Lower leg skin (tissue), 4 donors: ENCODE data around the gene CPSF4L. TPM values are rescaled to one million over a fixed set of nuclear protein-coding genes. Genes with fewer than 3 reads are reported as not detected.
"Not testable (repeated sequence)": the region's sequence is repeated elsewhere in the genome, so short reads cannot be mapped to it uniquely, and the experiment has no call there.

Experiments used
- DNase-seq, 2 donors: peaks; one replicate each; pipeline ENCODE4 v3.0.0-alpha.2; 2019; ENCODE audit warnings: low spot score in 2 of 2
- H3K4me3 ChIP-seq: fragments of 200-600 bp; sonication (generic); 2 replicates; pipeline ENCODE4 v1.5.1; 2017; ENCODE audit warnings: mild to moderate bottlenecking, low read depth; ENCODE audit not compliant: poor library complexity, severe bottlenecking
- POLR2A ChIP-seq, 2 donors: fragments of 450-650 bp; IDR thresholded peaks; one replicate each; pipeline ENCODE4 v1.6.1; 2016 to 2017; ENCODE audit warnings: antibody characterized with exemption in 2 of 2, mild to moderate bottlenecking in 1 of 2, moderate library complexity in 1 of 2
- WGBS, 2 donors: methylation state at CpG; one replicate each; pipeline ENCODE4 v1.1.5; 2018; 5-methylcytosine and 5-hydroxymethylcytosine counted together
- intact Hi-C: fragments of 100-400 bp; cut with DNase I; formaldehyde crosslinking; loops from one replicate; pipeline ENCODE4 v1.15.0; 2023; ENCODE audit warnings: low total_unique reads
- total RNA-seq, 4 donors: library from RNA; depleted of rRNA; stranded (reverse); fragments of >200 nt; gene quantifications; one replicate each; pipeline ENCODE4 v1.1.0, GENCODE V29; 2016
- TF ChIP-seq, protein P1 (sequence below), 3 donors: fragments of 450-650 bp; IDR thresholded peaks; one replicate each; pipeline ENCODE4 v1.5.1; 2016; ENCODE audit warnings: antibody characterized with exemption in 3 of 3, mild to moderate bottlenecking in 3 of 3, moderate library complexity in 2 of 3

CPSF4L gene, protein sequence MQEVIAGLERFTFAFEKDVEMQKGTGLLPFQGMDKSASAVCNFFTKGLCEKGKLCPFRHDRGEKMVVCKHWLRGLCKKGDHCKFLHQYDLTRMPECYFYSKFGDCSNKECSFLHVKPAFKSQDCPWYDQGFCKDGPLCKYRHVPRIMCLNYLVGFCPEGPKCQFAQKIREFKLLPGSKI
- total RNA-seq = not detected

DNA sequence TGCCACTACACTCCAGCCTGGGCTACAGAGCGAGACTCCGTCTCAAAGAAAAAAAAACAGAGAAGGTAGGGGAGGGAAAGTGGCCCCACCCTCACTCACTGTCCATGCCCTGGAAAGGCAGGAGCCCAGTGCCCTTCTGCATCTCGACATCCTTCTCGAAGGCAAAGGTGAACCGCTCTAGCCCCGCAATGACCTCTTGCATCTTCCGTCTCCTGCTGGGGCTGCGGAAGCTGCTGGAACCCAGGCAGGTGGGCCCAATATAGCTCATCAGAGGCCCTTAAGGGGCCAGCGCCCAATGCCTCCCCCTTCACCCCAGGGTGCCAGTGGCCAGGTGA lies at the start of gene CPSF4L:
CPSF4L (minus strand) TSS at position 264 of the 335 bp plus-strand sequence; CDS start at position 202, 62 bp downstream.
- no peak within 1 kb of the TSS for H3K4me3 ChIP-seq
- TF ChIP-seq POLR2A (IDR thresholded peaks at IDR 0.05) = no peak
- TF ChIP-seq, protein P1, sequence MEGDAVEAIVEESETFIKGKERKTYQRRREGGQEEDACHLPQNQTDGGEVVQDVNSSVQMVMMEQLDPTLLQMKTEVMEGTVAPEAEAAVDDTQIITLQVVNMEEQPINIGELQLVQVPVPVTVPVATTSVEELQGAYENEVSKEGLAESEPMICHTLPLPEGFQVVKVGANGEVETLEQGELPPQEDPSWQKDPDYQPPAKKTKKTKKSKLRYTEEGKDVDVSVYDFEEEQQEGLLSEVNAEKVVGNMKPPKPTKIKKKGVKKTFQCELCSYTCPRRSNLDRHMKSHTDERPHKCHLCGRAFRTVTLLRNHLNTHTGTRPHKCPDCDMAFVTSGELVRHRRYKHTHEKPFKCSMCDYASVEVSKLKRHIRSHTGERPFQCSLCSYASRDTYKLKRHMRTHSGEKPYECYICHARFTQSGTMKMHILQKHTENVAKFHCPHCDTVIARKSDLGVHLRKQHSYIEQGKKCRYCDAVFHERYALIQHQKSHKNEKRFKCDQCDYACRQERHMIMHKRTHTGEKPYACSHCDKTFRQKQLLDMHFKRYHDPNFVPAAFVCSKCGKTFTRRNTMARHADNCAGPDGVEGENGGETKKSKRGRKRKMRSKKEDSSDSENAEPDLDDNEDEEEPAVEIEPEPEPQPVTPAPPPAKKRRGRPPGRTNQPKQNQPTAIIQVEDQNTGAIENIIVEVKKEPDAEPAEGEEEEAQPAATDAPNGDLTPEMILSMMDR (IDR thresholded peaks at IDR 0.05) = no peak
- intact Hi-C loops = no loop called here
- no peak for DNase-seq
- WGBS, 2 donors = 92 to 95% methylated on average over 8 to 9 of the region's 9 CpGs

DNA sequence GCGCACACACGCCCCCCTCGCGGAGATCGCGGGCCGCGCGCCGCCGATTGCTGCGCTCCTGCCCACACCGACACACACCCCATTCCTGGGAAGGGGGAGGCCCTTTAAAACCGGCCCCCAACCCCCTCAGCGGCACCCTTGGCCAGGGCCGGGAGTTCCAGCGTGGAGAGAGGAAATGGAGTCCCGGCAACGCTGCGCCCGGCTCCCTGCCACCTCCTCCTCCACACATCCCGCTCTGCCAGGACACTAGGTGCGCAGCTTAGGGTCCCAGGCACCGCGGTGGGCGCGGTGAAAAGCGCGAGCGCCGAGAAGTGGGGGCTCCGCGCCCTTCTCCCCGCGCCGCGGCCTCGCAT lies 49.7 kb upstream of the CPSF4L start:
- peak in 1 of 2 donors; percentile 92 for DNase-seq
- WGBS, 2 donors = 0% methylated on average over 18 of the region's 38 CpGs; no CpG with 5 or more reads in 1 of the 2 donors
- no peak for TF ChIP-seq POLR2A (IDR thresholded peaks at IDR 0.05)
- TF ChIP-seq, protein P1 (IDR thresholded peaks at IDR 0.05) = no peak
- peak overlapping the region; percentile 81 for H3K4me3 ChIP-seq
- intact Hi-C loops = no loop called here

DNA sequence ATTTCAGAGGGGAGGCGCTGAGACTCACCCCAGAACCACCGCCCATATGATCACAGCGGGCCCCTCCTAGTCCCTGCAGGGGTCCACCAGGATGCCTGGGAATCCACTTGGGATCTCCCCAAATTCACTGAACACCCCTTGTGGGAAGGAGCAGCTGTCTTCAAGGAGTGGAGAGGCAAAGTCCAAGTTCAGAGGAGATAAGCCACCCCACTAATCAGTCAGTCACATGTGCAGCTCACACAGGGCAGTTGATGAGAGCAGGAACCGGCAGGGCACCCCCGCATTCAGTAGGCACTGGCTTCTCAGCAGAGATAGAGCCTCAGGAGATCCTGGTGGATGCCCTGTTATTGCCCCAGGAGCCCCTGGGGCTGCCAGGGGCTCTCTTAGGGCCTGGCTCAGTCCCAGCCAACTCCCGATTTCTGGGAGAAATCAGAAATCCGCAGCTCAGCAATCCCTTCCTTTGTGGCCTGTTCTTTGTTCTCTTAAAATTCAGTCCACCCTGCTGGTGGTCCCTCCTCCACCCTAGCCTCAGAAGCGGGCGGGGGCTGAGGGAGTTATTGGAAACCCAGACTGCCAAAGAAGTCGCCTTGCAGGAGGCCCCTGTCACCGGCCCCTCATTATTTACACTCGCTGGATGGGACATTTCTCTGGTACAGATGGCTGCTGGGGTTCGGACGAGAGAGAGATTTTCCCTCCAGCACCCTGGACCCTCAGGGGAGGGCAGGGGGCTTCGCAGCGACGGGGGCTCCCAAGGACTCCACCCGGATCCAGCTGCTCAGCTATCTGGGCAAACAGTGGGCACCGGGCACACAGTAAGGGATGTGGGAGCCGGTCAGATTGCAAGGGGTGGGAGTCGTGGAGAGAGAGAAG lies 48.3 kb upstream of the CPSF4L start:
- WGBS, 2 donors = 5 to 10% methylated on average over 21 of the region's 21 CpGs
- intact Hi-C loops = no loop called here
- H3K4me3 ChIP-seq = peak overlapping the region; percentile 81
- no peak for DNase-seq
- no peak for TF ChIP-seq POLR2A (IDR thresholded peaks at IDR 0.05)
- TF ChIP-seq, protein P1 (IDR thresholded peaks at IDR 0.05) = no peak

DNA sequence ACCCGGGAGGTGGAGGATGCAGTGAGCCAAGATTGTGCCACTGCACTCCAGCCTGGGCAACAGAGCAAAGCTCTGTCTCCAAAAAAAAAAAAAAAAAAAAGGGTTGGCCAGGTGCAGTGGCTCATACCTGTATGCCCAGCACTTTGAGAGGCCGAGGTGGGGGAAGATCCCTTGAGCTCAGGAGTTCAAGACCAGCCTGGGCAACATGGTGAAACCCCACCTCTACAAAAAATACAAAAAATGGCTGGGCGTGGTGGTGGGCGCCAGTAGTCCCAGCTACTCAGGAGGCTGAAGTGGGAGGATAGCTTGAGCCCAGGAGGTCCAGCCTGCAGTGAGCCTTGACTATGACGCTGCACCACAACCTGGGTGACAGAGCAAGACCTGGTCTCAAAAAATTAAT lies 47.3 kb upstream of the CPSF4L start:
- DNase-seq, H3K4me3 ChIP-seq, intact Hi-C loops: not testable (repeated sequence)
- WGBS, 2 donors = 71 to 72% methylated on average over 5 of the region's 5 CpGs

DNA sequence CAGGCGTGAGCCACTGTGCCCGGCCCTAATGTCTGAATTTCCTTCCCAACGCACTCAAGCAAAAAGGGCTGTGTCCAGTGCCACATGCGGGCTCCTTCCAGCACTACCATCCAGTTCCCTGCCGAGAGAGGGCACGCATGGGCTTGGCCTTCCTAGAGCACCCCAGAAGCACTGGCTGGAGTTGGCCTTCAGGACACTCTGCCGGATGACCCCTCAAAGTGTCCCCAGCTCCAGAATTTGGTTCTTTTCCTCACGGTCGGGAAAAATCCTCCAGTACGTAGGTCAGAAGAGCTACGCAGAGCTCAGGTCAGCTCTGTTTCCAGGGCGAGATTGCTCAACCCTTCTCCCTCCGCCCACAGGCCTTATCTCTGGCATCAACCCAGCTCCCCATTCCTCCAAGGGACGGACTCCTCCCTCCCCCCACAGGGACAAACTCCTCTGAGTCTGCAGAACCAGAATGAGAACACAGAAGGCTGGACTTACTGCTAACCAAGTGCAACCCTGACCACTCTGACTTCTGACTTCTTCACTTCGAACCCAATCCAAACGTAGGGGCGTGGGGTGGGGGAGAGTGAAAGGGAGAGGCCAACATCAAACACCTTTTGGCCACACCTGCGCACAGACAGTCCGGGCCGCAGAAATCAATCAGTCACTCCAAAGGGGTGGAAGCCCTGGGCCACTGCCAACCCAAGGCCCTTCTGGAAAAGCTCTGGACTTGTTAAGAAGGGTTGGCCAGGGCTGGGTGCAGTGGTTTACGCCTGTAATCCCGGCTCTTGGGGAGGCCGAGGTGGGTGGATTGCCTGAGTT lies 46.5 kb upstream of the CPSF4L start:
- peak; percentile 81 to 92 for DNase-seq
- intact Hi-C loops = no loop called here
- no peak overlapping the region for H3K4me3 ChIP-seq
- 26 to 27% methylated on average over 23 of the region's 23 CpGs for WGBS, 2 donors
- TF ChIP-seq POLR2A (IDR thresholded peaks at IDR 0.05) = no peak
- TF ChIP-seq, protein P1 (IDR thresholded peaks at IDR 0.05) = no peak

DNA sequence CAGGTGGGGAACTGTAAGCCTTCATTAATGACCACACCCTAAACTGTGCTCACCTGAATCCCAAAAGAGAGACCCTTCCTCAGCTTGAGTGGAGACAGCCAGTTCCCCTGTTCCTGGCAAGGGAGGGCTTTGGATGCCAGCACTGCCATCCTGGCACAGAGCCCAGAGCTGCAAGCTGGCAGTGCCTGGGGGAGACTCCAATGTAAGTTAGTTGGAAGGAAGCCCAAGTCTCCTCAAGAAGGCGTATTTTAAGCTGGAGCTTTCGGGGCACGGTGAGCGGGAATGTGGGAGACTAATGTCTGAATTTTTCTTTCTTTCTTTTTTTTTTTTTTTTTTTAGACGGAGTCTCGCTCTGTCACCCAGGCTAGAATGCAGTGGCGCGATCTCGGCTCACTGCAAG lies 45.5 kb upstream of the CPSF4L start:
- intact Hi-C loops = no loop called here
- 43 to 53% methylated on average over 9 of the region's 9 CpGs for WGBS, 2 donors
- DNase-seq = no peak
- no peak for TF ChIP-seq POLR2A (IDR thresholded peaks at IDR 0.05)
- TF ChIP-seq, protein P1 (IDR thresholded peaks at IDR 0.05) = no peak
- no peak overlapping the region for H3K4me3 ChIP-seq
